ENCODE results near the gene CENPB. TPM values are rescaled to one million over a fixed set of nuclear protein-coding genes. Genes with fewer than 3 reads are reported as not detected.

The CENPB gene
- total and polyA plus RNA-seq, 10 of the 15 experiments (the other 5 are each of a cell fraction or from before 2014, with no cell fraction given) = 0.16 to 71.2 (median 14.0) TPM

GRCh38 chr20:3765171-3765882 lies 21.2 kb downstream of the CENPB start:
- in situ Hi-C loops (cut with MboI) (no loop called here), intact Hi-C loops (cut with micrococcal nuclease; ENCODE audit: unreplicated experiment) (loop anchor here (5.0 kb wide), 2 partner anchors 48 to 88 kb away; no protein-coding TSS in a partner anchor)
- H3K4me1 ChIP-seq (ENCODE audit: control insufficient read depth, insufficient read depth, low read length) = peaks cover 29% of the 10 kb centered on the region
- no peaks in the 10 kb centered on the region; a peak in 1 of 4 replicates for H3K36me3 ChIP-seq (ENCODE audit: control insufficient read depth in 2 of 2, insufficient read depth in 2 of 2, low read length in 1 of 2)
- no peak overlapping the region for H2AFZ ChIP-seq (ENCODE audit: control insufficient read depth, low read depth, low read length)
- H3K4me3 ChIP-seq = no peak overlapping the region
- ChIA-PET POLR2A (interaction anchor here (0.5 to 1.6 kb wide), 3 partner anchors 12 to 103 kb away, joined by 3 to 5 read pairs (median 3); no protein-coding TSS in a partner anchor), SMC1A (ENCODE audit: uncharacterized antibody, unreplicated experiment) (interaction anchor here (0.7 kb wide), 1 partner anchor 80 kb away, joined by 3 read pairs; no protein-coding TSS in a partner anchor), CTCF (interaction anchor here (0.7 to 5.7 kb wide), 3 partner anchors 12 to 90 kb away, joined by 3 to 52 read pairs (median 5); no protein-coding TSS in a partner anchor), RAD21 (ENCODE audit: unreplicated experiment) (interaction anchor here (0.5 to 1.4 kb wide), 2 partner anchors 55 to 262 kb away, joined by 3 to 4 read pairs; partner anchors contain the start of gene AP5S1)
- no peak for TF ChIP-seq ZBTB33 (IDR thresholded peaks at IDR 0.05)
- no peak for TF ChIP-seq MTA2 (IDR thresholded peaks at IDR 0.05; ENCODE audit: low read depth)
- DNase-seq (ENCODE audit: low read depth, low spot score) = no peak
- no peak for FAIRE-seq
- no peaks in the 10 kb centered on the region for H3K9me3 ChIP-seq (replicated peaks; ENCODE audit: control insufficient read depth, insufficient read depth, low read length)
- peaks cover 14% of the 10 kb centered on the region for H3K79me2 ChIP-seq (ENCODE audit: control insufficient read depth, insufficient read depth, low read length)
- no peaks in the 10 kb centered on the region for H3K27me3 ChIP-seq (replicated peaks in 1 of 2; ENCODE audit: control insufficient read depth in 2 of 2, insufficient read depth in 2 of 2, low read length in 1 of 2)
- BruUV-seq (replicated peaks) = TSS peak; percentile 52
- H3K9ac ChIP-seq (ENCODE audit: control insufficient read depth, insufficient read depth, low read length) = peak overlapping the region; percentile 37; the same call in 1 of the 2 replicates
- no peaks in the 10 kb centered on the region for H4K20me1 ChIP-seq (ENCODE audit: control insufficient read depth, insufficient read depth)
- peak overlapping the region; percentile 20; the same call in 1 of the 2 replicates for H3K27ac ChIP-seq (ENCODE audit: control insufficient read depth, insufficient read depth)
- peak overlapping the region; percentile 36 for H3K4me2 ChIP-seq (ENCODE audit: control insufficient read depth, insufficient read depth)
- WGBS (ENCODE audit: insufficient coverage, insufficient replicate concordance, low lambda C conversion rate, missing lambda C conversion rate) = 55% methylated on average over 3 of the region's 3 CpGs
- ATAC-seq = no peak

- RAD21 ChIA-PET (ENCODE audit: unreplicated experiment) = no interaction called here
- 96% methylated on average over 3 of the region's 3 CpGs for WGBS (ENCODE audit: insufficient coverage, insufficient replicate concordance, low lambda C conversion rate, missing lambda C conversion rate)
- no peak for DNase-seq (ENCODE audit: low read depth, low spot score)
- SMC1A ChIA-PET (ENCODE audit: uncharacterized antibody, unreplicated experiment) = no interaction called here
- no peak for ATAC-seq
- H3K27me3 ChIP-seq (replicated peaks in 1 of 2; ENCODE audit: control insufficient read depth in 2 of 2, insufficient read depth in 2 of 2, low read length in 1 of 2) = no peaks in the 10 kb centered on the region
- no peaks in the 10 kb centered on the region for H4K20me1 ChIP-seq (ENCODE audit: control insufficient read depth, insufficient read depth)
- H3K27ac ChIP-seq (ENCODE audit: control insufficient read depth, insufficient read depth) = no peak overlapping the region
- H3K79me2 ChIP-seq (ENCODE audit: control insufficient read depth, insufficient read depth, low read length) = peaks cover 14% of the 10 kb centered on the region
- in situ Hi-C loops (cut with MboI) = no loop called here
- no peak overlapping the region for H2AFZ ChIP-seq (ENCODE audit: control insufficient read depth, low read depth, low read length)
- H3K4me2 ChIP-seq (ENCODE audit: control insufficient read depth, insufficient read depth) = no peak overlapping the region; the same call in 1 of the 2 replicates
- H3K9ac ChIP-seq (ENCODE audit: control insufficient read depth, insufficient read depth, low read length) = no peak overlapping the region
- no TSS peak for BruUV-seq (replicated peaks)
- H3K4me1 ChIP-seq (ENCODE audit: control insufficient read depth, insufficient read depth, low read length) = peaks cover 29% of the 10 kb centered on the region
- no peak for FAIRE-seq
- H3K4me3 ChIP-seq = no peak overlapping the region
- H3K9me3 ChIP-seq (replicated peaks; ENCODE audit: control insufficient read depth, insufficient read depth, low read length) = no peaks in the 10 kb centered on the region
- intact Hi-C loops (cut with micrococcal nuclease; ENCODE audit: unreplicated experiment) = loop anchor here (5.0 kb wide), 2 partner anchors 47 to 87 kb away; no protein-coding TSS in a partner anchor
- CTCF ChIA-PET = interaction anchor here (5.7 kb wide), 1 partner anchor 11 kb away, joined by 52 read pairs; no protein-coding TSS in a partner anchor
- POLR2A ChIA-PET = interaction anchor here (0.5 kb wide), 1 partner anchor 103 kb away, joined by 3 read pairs; no protein-coding TSS in a partner anchor
- H3K36me3 ChIP-seq (ENCODE audit: control insufficient read depth in 2 of 2, insufficient read depth in 2 of 2, low read length in 1 of 2) = no peaks in the 10 kb centered on the region; a peak in 1 of 4 replicates
- TF ChIP-seq JUND (IDR thresholded peaks at IDR 0.05; ENCODE audit: low read depth, low read length) (no peak), STAT3 (IDR thresholded peaks at IDR 0.05; ENCODE audit: low read depth, low read length) (no peak), ATF2 (IDR thresholded peaks at IDR 0.05; ENCODE audit: low read length) (no peak), ZZZ3 (IDR thresholded peaks at IDR 0.05; ENCODE audit: control insufficient read depth, insufficient read length, low read depth) (no peak), MYC (IDR thresholded peaks at IDR 0.05; ENCODE audit: insufficient read depth, insufficient read length, insufficient replicate concordance, low read length, severe bottlenecking) (no peak), BMI1 (IDR thresholded peaks at IDR 0.05; ENCODE audit: borderline replicate concordance) (no peak), RAD51 (IDR thresholded peaks at IDR 0.05) (no peak), NR2C1 (IDR thresholded peaks at IDR 0.05) (no peak), CBFB (IDR thresholded peaks at IDR 0.05; ENCODE audit: low read depth) (no peak), RUNX3 (IDR thresholded peaks at IDR 0.05; ENCODE audit: low read length) (no peak), SIX5 (IDR thresholded peaks at IDR 0.05; ENCODE audit: low read depth, low read length, severe bottlenecking) (no peak), HDGF (IDR thresholded peaks at IDR 0.05) (no peak)
Observed at GRCh38 chr20:3764659-3765058, 21.9 kb downstream of the CENPB start.
